NK-92 (cell line): ENCODE results near the gene PLA2G2F.

Source experiments
- DNase-seq: peaks from one replicate; lab custom pipeline; 2025; ENCODE audit not compliant: unreplicated experiment; lab: John Stamatoyannopoulos, UW

PLA2G2F gene

GRCh38 chr1:20138961-20139550 is at the start of gene PLA2G2F:
TSS of gene PLA2G2F (plus strand) at chr1:20139323. CDS start at chr1:20139428, 105 bp downstream.
- no peak for DNase-seq

GRCh38 chr1:20089328-20090077 is 49.6 kb upstream of the PLA2G2F start:
- DNase-seq, result no peak

GRCh38 chr1:20090119-20090518 is 49.0 kb upstream of the PLA2G2F start:
- no peak for DNase-seq

GRCh38 chr1:20090641-20091040 is 48.5 kb upstream of the PLA2G2F start:
- DNase-seq, result no peak

- DNase-seq, result no peak
Observed at GRCh38 chr1:20093303-20093702, 45.8 kb upstream of the PLA2G2F start.

- no peak for DNase-seq
Observed at GRCh38 chr1:20093940-20094391, 45.2 kb upstream of the PLA2G2F start.

- no peak for DNase-seq
Observed at GRCh38 chr1:20095564-20096434, 43.3 kb upstream of the PLA2G2F start.

- no peak for DNase-seq
Observed at GRCh38 chr1:20096840-20097447, 42.2 kb upstream of the PLA2G2F start.

- DNase-seq, result no peak
Observed at GRCh38 chr1:20099533-20099932, 39.6 kb upstream of the PLA2G2F start.

GRCh38 chr1:20100632-20101355 is 38.3 kb upstream of the PLA2G2F start:
- no peak for DNase-seq

GRCh38 chr1:20102875-20103274 is 36.2 kb upstream of the PLA2G2F start:
- no peak for DNase-seq

GRCh38 chr1:20105856-20106255 is 33.3 kb upstream of the PLA2G2F start:
- DNase-seq, result no peak

- DNase-seq, result no peak
Observed at GRCh38 chr1:20107351-20107750, 31.8 kb upstream of the PLA2G2F start.

GRCh38 chr1:20107796-20108195 is 31.3 kb upstream of the PLA2G2F start:
- DNase-seq, result no peak

GRCh38 chr1:20108366-20109123 is 30.6 kb upstream of the PLA2G2F start:
- DNase-seq, result no peak

- DNase-seq, result no peak
Observed at GRCh38 chr1:20109223-20109856, 29.8 kb upstream of the PLA2G2F start.

GRCh38 chr1:20110679-20111078 is 28.4 kb upstream of the PLA2G2F start:
- no peak for DNase-seq

- DNase-seq, result no peak
Observed at GRCh38 chr1:20111452-20111851, 27.7 kb upstream of the PLA2G2F start.

- DNase-seq, result no peak
Observed at GRCh38 chr1:20112279-20113000, 26.7 kb upstream of the PLA2G2F start.
